ENCODE data around the gene STPG4.

DNA sequence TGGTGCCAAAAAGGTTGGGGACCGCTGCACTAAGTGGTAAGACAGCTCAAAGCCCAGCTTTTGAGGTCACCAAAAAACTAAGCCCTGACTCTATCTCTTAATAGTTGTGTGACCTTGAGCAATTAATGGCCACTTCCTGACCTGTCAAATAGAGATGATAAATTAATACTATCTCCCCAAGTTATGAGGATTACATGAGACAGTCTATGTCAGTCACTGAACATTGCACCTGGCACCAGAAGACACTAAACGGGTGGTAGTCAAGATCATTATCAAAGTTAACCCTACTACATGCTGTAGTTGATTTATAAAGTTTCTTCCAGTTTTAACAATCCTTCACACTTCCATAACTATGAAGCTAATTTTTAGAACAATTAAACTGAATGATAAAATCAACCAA is 36.5 kb downstream of the STPG4 start:
- TF ChIP-seq, protein P1, sequence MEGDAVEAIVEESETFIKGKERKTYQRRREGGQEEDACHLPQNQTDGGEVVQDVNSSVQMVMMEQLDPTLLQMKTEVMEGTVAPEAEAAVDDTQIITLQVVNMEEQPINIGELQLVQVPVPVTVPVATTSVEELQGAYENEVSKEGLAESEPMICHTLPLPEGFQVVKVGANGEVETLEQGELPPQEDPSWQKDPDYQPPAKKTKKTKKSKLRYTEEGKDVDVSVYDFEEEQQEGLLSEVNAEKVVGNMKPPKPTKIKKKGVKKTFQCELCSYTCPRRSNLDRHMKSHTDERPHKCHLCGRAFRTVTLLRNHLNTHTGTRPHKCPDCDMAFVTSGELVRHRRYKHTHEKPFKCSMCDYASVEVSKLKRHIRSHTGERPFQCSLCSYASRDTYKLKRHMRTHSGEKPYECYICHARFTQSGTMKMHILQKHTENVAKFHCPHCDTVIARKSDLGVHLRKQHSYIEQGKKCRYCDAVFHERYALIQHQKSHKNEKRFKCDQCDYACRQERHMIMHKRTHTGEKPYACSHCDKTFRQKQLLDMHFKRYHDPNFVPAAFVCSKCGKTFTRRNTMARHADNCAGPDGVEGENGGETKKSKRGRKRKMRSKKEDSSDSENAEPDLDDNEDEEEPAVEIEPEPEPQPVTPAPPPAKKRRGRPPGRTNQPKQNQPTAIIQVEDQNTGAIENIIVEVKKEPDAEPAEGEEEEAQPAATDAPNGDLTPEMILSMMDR (IDR thresholded peaks at IDR 0.05), result no peak
- no peak for TF ChIP-seq POLR2A (IDR thresholded peaks at IDR 0.05)
- TF ChIP-seq EP300 (IDR thresholded peaks at IDR 0.05), result no peak

All from tibial nerve (tissue), 4 donors.